ENCODE measurements around the gene MEMO1.
"Not testable (repeated sequence)": the region's sequence is repeated elsewhere in the genome, so short reads cannot be mapped to it uniquely, and the experiment has no call there.

Gene MEMO1

DNA sequence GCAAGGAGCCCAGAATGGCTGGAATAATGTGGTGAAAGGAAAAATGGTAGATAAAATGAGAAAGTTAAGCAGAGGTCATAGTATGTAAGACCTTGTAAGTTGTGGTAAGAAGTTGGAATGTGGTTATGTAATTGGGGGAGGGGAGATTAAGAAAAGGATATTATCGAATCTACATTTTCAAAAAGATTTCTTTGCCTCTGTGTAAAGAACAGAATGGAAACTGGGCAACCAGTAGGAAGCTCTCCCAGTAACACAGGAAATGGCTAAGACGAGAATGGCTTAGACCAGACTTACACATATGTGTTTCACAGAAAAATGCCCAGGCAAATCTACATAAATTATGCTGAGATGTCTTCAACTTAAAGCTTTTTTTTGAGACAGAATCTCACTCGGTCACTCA is 13.2 kb downstream of the MEMO1 start:
- no peak for DNase-seq

DNA sequence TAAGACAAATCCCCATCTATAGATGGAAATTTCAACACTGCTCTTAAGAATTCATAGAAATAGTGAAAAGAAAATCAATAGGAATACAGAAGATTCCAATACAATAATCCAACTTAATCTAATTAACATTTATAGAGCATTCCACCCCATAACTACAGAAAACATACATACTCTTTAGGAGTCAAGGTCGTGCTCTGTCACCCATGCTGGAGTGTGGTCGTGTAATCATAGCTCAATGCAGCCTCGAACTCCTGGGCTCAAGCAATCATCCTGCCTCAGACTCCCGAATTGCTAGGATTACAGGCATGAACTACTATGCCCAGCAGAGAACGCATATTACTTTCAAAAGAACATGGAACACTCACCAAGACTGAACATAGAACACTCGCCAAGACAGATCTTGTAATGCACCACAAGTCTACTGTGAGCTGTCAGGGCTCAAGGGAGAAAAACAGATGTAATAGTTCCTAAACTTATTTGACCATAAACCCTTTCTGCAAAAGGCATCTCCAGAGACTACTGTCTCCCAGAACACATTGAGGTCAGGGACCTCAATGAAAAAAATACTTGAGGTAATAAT is 14.1 kb downstream of the MEMO1 start:
- no peak for DNase-seq

GRCh38 chr2:31992934-31993333 is 17.9 kb downstream of the MEMO1 start:
- no peak for DNase-seq

GRCh38 chr2:31992025-31992579 is 18.7 kb downstream of the MEMO1 start:
- DNase-seq, result no peak

DNA sequence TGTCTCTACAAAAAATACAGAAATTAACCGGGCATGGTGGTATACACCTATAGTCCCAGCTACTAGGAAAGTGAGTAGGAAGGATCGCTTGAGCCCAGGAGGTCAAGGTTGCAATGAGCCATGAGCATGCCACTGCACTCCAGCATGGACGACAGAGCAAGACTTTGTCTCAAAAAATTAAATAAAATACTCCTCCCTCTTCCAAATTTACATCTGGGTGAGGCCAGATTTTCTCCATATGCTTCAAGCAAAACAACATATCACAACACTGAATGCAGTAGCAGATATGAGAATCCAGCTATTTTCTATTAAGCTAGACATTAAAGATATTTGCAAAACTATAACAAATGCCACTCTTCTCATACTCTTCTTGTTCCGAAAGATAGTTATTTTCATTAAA is 20.9 kb downstream of the MEMO1 start:
- no peak for DNase-seq

GRCh38 chr2:31987454-31988220 is 23.2 kb downstream of the MEMO1 start:
- DNase-seq, result no peak

DNA sequence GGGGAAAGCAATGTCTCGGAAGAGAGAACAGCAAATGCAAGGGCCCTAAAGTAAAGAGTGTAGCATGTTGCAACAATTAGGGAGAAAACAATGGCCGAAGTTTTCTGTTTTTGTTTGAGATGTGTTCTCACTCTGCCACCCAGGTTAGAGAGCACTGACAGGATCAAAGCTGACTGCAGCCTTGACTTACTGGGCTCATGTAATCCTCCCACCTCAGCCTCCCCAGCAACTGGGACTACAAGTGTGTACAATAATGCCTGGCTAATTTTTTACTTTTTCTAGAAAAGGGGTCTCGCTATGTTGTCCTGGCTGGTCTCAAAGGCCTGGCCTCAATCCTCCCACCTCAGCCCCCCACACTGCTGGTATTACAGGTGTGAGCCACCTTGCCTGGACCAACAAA is 23.9 kb downstream of the MEMO1 start:
- no peak for DNase-seq

DNA sequence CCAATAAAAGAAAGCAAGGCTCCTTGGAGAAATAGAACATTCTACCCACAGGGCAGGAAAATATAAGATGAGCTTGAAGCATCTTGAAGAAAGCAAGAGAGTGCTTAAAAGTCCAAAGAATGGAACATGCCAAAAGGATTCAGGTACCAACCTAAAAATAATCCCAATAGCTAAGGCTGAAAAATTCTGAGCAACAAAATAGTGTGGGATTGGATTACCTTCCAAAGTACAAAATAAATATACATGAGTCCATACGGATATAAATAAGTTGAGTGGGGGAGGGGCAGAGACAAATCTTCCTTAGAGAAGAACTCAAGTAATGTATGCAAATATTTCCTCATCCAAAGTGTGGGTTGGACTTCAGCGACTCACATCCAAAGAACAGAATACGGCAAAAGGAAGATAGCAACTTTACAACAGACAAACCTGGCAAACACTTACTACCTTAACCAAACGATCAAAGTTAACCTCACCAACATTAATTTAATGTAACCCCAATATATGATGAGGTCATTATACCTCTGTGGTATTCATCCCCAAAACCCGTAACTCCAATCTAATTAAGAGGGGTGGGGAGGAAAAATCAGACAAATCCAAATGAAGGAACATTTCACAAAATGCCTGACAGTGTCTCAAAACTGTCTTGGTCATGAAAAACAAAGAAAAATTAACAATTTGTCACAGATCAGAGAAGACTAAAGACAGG is 26.9 kb downstream of the MEMO1 start:
- DNase-seq, result no peak

DNA sequence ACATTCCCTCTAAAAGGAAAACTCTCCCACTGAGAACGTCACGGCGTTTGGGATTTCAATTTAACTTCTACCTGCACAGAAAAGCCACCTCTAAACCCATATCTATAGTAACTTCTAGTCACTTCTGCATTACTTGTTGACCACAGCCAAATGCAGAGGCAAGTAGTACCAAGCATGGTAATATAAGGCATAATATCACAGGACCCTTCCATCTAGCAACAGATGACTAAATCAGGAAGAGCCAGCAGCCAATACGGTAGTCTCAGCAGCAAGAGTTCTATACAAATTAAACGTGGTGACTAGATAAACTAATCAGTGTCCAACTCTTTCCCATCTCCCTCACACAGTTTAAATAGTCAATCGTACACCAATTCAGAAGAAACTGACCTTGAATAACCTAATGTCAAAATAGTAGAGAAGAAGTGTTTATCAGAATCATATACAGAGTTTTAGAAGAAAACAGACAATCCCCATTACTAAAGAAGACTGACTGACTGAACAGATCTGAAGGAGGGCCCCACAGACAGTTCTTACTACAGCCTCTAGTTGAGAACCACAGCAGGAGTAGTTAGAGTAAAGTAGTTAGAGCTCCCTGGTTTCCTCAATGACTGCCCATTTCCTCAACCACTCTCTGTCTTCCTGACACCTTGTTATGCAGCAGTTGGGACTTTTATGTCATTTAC is 30.0 kb downstream of the MEMO1 start:
- DNase-seq, result no peak

GRCh38 chr2:31979956-31980355 is 30.9 kb downstream of the MEMO1 start:
- no peak for DNase-seq

- DNase-seq, result no peak
Measured at GRCh38 chr2:31979018-31979417, 31.8 kb downstream of the MEMO1 start.

GRCh38 chr2:31978436-31978835 is 32.4 kb downstream of the MEMO1 start:
- no peak for DNase-seq

DNA sequence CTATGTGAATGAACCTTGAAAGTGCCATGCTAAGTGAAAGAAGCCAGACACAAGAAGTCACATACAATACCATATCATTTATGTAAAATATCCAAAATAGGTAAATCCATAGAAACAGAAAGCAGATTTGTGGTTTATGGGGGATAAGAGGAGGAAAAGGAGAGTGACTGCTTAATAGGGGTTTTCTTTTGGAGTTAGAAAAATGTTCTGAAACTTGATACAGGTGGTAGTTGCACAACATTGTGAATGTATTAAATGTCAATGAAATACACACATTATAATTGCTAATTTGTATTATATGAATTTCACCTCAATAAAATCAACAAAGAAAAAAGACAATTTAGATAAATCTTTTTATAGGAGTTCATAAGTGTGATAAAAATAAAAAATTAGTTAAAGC is 37.1 kb downstream of the MEMO1 start:
- DNase-seq, result no peak

DNA sequence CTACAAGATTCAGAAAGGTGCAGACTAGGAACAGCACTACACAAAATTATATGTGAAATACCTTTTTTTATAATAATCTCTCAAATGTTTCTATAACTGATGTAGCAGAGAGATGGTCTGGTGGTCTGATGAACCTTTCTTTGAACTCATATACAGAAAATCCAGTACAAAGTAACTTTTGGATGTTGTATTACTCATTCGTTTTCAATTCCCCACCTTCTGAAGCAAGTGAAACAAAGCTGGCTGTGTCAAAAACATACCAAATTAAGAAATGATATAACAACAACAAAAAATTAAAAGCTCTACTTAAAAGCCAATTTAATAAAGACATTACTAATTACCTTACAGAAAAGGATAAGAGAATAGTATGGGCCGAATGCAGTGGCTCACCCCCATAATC is 38.7 kb downstream of the MEMO1 start:
- no peak for DNase-seq

DNA sequence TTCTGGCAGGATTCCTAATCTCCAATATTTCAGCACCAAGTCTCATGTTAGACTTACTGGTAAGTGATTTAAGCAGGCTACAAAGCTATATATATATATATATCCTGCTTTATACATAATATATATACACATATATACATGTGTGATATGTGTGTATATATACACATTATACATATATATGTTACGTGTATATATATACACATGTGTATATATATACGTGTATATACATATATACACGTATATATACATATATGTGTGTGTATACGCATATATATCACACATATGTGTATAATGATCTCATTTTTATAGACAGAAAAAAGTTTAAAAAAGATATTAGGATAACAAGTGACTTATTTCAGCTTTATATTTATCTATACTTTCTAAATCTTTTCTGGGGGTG is 41.6 kb downstream of the MEMO1 start:
- no peak for DNase-seq

- no peak for DNase-seq
Measured at GRCh38 chr2:31967790-31968189, 43.0 kb downstream of the MEMO1 start.

DNA sequence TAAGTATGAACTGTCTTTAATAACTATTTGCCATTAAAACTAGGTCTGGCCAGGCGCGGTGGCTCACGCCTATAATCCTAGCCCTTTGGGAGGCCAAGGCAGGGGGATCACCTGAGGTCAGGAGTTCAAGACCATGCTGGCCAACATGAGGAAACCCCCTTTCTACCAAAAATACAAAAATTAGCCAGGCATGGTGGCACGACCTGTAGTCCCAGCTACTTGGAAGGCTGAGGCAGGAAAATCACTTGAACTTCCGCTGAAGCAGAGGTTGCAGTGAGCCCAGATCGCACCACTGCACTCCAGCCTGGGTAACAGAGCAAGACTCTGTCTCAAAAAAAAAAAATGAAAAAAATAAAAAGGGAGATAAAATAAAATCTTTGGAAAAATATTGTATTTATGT is 44.4 kb downstream of the MEMO1 start:
- not testable (repeated sequence) for DNase-seq

- DNase-seq, result no peak
Measured at GRCh38 chr2:31965094-31965493, 45.7 kb downstream of the MEMO1 start.

DNA sequence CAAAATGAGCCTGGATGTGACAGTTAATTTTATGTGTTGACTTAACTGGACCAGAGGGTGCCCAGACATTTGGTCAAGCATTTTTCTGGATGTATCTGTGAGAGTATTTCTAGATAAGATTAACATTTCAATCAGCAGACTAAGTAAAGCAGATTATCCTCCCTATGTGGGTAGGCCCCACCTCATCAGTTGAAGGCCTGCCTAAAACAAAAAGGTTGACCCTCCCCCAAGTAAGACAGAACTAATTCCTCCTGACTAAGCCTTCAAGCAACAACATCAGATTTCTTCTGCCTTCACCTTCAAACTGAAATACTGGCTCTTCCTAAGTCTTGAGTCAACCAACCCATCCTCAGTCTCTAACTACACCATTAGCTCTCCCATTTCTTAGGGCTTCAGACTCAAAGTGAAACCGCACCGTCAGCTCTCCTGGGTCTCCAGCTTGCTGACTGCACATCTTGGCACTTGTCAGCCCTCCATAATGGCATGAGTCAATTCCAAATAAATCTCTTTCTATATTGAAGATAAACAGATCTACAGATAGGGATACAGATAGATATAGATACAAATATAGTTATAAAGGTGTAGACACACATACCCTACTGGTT is 47.9 kb downstream of the MEMO1 start:
- DNase-seq, result peak; percentile 55 to 64

- DNase-seq, result no peak
Measured at GRCh38 chr2:31958140-31958717, 52.6 kb downstream of the MEMO1 start.

GRCh38 chr2:31957354-31958139 is 53.3 kb downstream of the MEMO1 start:
- DNase-seq, result no peak

GRCh38 chr2:31956934-31957333 is 53.9 kb downstream of the MEMO1 start:
- DNase-seq, result not testable (repeated sequence)

Data from activated CD4-positive, alpha-beta T cell treated with anti-CD3 and anti-CD28 coated beads, Interleukin-2, amount 50 U/mL, for 48 hours (primary cell).